Endometrial microvascular endothelial cells (primary cell): ENCODE results near the gene CD300LG. TPM values are rescaled to one million over a fixed set of nuclear protein-coding genes. Genes with fewer than 3 reads are reported as not detected.
"Not testable (repeated sequence)": the region's sequence is repeated elsewhere in the genome, so short reads cannot be mapped to it uniquely, and the experiment has no call there.

Source experiments
- in situ Hi-C: cut with HindIII; loops from 2 replicates; pipeline ENCODE4 v1.10.0; 2017; ENCODE audit warnings: low sequenced_read_pairs, low pct_unique_long_range_greater_than_20kb; ENCODE audit errors: inconsistent ontology term
- total RNA-seq: library from RNA; depleted of rRNA; stranded (reverse); fragments of >200 nt; gene quantifications from one replicate; pipeline ENCODE4 v1.2.3, GENCODE V29; 2015; ENCODE audit errors: inconsistent ontology term

The CD300LG gene
- total RNA-seq, 1 donor from 2014 or later = not detected

DNA sequence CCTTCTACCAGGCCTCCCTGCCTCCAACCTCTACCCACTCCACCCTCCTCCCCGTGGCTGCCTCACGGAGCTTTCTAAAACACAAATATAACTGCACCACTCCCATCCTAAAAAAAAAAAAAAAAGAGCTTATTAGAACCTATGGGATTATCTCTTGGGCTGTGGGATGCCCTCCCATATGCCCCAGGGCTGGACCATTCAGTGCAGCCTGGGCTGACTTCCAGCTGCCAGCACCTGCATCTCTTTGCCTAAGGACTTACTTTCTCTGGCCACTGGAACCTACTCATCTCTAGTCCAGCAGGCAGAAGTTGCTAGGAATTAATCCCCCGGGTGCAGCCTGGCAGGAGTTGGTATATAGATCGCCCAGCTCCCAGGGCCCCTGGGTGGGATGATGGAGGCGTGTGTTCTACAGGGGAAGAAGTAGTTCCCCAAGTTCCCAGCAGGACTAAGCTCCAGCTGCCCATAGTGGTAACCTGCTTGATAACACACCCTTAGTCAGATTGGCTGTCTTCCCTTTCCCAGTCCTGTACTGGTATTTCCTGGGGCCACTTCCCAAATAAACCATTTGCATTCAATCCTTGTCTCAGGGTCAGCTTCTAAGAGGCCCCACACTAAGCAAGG is 24.3 kb upstream of the CD300LG start:
- in situ Hi-C loops = no loop called here

DNA sequence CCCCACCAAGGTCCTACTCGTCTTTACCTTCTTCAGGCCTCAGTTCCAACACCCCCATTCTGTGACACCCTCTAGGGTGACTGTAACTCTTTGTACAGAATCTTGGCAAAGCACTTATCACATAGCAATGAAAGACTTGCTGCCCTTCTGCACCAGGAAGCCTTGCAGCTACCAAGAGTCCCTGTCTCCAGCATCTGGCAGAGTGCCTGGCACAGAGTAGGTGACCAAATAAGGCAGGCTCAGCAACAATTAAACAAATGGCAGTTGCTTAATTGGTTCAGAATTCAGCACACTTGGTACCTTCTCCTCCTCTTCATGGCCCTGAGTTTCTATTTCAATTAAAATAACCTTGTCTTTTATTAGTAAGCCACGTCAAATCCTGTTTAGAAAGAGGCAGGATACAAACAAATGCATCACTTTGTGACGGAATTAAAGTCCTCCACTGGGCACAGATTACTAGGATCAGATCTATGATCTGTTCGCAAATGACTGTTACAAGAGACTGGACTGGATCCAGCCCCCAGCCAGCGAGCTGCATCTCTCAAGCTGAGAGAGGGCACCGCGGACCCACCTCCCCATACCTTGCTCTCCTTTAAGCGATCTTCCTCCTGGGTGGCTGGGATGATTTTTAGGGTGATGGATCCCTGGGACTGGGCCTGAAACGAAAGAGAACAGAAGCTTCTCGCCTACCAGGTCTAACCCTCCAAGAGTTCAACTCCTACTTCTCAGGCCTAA is 23.5 kb upstream of the CD300LG start:
- in situ Hi-C loops = no loop called here

DNA sequence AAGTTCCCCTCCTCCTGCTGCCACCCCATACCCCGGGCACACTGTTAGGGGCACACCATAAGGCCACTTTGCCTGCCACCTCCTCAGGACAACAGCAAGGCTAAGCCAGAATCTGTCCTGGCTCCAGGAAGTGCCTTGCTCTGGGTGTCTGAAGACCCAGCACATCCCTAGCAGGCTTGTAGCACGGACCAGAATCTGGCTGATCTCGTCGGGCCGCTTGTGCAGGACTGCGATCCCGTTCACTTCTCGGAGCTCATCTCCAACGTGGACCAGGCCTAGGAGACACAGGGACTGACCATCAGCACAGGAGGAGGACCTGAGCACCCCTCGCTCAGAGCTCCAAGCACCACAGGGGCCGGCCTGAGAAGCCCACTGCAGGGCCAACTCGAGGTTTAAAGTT is 21.4 kb upstream of the CD300LG start:
- in situ Hi-C loops = no loop called here

DNA sequence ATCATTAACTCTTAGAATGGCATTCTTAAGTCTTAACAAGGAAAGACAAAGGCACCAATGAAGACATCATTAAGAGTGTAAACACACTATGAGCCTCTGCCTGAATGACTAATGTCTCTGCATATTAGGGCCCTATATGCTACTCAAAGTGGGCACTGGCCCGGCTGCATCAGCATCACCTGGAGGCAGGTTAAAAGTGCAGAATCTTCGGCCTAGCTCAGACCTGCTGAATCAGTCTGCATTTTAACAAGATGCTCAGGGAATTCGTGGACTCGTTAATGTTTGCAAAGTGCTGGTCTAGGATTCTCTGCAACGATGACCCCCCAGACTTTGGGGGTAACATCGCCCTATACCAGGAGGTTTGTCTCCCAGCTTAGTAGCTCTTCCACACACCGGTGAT is 20.8 kb upstream of the CD300LG start:
- in situ Hi-C loops = no loop called here

DNA sequence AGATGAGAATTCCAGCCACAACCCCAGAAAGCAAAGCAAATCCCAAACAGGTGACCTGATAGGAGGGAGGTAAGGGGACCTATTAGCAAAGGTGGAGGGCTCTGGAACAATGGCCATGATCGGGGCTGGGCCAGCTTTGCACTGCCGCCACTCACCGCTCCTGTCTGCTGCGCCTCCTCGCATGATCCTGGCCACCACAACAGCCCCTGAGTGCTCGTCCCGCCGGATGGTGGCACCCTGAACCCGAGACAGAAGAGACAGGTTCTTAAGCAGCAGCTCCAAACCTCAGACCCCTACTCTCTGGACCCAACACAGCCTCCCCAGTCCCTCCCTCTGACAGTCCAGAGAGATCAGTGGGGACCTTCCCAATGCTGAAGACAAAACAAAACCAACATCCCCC is 19.4 kb upstream of the CD300LG start:
- in situ Hi-C loops = no loop called here

DNA sequence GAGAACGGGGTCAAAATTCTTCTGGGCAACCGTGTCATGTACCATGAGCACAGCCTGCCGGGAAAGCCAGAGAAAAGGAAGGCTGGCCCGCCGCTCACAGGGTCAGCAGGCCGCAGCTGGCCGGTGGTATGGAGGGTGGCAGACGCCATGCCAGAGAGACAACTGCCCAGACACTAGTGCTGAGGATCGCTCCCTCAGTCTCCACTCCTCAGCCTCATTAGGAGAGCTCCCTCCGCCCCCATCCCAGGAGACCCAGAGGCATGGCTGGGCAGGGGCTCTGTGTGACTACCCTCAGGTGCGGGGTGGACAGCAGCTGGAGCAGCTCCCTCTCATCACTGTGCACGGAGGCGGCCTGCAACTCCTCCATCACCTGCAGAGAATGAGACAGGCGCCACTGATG is 17.2 kb upstream of the CD300LG start:
- in situ Hi-C loops = no loop called here

DNA sequence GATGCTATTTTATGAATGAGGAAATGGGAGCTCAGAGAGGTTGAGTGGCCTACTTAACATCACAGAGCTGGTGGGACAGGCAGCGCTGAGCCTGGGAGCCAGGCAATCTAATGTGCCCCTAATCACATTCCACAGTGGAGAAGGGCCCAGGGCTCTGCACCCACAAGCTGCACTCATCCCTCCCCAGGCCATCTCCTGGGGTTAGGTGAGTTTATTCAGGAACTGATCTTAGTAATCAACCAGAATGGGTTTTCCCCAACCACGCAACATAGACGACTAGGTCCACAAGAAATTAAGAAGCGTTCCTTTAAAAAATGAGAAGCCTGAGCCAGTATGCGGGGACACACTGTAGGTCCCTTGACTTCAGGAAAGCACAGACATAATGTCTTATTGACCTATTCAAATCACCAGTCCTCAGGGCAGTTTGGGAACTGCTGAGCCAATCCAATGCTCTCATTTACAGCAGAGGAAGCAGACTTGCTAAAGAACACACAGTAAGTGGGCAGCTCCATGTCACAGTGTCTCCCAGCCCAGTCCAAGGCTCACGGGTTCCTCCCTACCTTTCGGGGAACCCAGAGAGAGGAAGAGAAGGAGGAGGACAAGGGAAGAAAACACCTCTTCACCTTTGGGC is 16.4 kb upstream of the CD300LG start:
- in situ Hi-C loops = no loop called here

DNA sequence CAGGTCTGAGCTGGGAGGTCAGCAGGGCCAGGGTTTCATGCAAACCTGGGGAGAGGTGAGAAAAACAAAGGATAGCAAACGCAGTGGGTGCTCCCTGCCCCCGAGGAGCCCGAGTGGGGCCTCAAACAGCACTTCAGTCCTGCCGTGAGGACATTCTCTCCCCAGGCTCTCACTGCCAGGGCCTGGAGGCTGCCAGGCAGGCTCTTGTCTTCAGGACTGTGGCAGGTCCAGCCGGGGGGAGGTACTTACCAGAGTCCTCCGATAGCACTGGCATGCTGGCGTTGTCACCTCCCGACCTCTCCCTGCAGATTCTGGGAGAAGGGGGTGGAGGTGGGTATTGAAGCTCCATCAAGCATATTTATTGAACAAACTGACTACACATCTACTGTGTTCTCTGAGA is 15.3 kb upstream of the CD300LG start:
- in situ Hi-C loops = no loop called here

DNA sequence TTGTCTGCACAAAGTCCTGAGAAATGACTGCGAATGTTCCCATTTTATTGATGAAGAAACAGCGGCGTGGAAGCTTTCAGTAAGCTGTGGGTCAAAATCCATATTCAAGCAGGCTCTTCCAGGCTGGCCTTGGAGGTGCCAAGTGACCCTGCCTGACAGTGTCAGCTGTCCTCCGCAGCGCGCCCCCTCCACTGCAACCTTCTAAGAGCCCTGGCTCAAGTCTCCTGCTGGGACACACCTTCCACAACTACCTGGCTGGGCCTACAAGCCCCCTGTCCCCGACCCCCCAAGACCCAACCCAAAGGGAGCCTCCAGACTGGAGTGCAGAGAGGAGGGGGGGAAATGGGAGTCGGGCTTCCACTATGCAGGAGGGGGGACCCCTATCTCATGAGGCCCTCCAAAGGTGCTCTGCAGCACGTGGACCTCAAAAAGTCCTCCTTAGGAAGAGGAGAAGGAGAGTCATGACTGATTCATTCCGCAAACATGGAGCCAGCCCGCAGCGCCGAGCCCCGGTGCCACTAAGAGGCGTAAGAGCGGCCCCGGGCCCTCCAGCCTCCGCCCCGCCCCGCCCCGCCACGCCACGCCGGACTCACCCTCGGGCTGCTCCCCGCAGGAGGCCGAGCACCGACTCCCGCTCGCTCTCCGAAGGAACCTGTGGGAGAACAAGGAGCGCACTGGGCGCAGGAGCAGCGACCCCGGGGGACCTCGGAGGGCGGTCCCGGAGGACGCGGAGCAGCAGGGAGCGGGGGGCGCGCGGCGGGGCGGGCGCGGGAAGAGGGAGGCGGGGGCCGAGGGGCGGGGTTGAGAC is 14.6 kb upstream of the CD300LG start:
- in situ Hi-C loops = no loop called here

DNA sequence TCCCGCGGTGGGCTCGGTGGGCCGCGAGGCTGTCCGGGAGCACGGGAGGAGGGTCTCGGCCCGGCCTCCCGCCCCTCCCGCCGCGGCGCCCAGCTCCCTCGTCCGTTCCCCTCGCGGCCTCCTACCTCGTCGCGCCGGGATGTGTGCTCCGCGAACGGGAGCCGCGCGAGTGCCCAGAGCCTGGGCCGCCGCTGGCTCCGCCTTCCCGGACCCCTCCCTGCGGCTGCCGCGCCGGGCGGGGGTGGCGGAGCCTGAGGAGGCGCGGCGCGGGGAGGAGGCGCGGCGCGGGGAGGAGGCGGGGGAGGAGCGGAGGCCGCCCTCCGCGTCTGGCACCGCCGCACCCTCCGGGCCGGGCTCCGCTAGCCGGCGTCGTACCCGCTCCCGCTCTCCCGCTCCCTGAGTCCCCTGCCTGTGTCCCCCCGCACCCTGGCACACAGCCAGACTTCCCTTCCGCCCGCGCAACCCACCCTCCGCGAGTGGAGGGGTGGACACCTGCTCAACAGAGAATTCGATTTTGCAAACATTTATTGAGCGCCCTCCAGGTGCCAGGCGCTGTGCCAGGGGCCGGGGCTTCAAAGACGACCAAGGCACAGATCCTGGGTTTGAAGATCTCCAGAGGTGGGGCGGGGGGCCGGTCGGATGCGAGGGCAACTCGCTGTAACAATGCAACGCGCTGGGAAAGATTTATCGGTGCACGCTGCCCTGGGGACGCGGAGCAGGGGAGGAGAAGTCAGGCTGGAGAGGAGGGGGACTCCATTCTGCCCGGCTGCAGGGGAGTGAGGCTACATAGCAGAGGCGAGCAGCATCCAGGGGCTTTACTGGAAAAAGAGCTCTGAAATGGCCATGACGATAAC is 13.8 kb upstream of the CD300LG start, which contains the start of gene MPP3:
Gene MPP3 (minus strand): TSS at position 171 of the 854 bp plus-strand sequence. CDS start 1,240 bp downstream, outside the sequence.
- in situ Hi-C loops = no loop called here

DNA sequence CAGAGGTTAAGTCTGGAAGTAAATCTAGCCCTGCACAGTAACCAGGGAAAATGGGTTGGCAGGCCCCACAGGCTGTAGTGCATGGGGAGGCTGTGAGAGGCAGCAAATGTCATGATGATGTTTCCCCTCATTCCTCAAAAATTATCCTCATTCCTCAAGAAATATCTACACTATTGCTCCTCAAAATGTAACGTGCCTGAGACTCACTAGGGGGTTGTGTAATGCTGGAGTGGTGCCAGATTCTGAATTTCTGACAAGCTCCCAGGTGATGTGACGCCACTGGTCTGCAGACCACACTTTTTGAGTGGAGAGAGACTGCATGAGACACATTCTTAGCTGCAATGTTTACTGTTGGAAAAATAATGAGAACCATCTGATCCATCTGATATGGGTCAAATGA is 12.9 kb upstream of the CD300LG start:
- in situ Hi-C loops = no loop called here

DNA sequence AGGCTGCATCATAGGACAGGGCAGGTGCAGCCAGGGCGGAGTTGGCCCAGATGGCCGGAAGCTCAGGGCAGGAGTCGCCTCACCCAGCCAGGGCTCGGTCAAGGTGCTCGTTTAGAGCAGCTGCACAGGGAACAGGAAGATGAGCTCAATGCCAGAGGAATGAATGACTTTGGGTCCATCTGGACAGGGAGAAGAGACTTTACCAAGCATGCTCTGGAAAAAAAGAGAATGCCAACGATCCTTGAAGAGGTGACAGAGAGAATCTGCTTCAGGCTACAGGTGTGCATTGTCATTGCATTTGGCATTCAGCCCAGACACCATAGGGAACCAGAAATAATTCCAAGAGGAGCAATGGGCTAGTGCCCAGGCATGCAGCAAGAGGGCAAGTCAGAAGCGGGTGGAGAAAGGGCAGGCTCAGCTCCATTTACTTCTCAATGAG is 7.3 kb upstream of the CD300LG start:
- in situ Hi-C loops = no loop called here

DNA sequence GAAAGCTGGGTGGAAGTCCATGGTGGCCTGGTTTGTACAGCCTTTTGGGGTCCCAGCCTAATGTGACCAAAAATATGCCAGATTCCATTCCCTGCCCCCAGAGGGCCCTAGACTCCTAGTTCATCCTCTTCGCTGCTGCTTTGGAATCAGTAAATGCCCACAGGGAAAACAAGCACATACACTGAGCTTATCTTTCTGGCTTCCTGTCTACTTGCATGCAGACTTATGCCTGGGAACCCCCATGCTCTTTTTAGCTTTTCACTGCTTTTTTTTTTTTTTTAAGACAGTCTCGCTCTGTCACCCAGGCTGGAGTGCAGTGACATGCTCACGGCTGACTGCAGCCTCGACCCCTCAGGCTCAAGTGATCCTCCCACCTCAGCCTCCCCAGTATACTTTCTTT is 6.2 kb upstream of the CD300LG start:
- in situ Hi-C loops = no loop called here

DNA sequence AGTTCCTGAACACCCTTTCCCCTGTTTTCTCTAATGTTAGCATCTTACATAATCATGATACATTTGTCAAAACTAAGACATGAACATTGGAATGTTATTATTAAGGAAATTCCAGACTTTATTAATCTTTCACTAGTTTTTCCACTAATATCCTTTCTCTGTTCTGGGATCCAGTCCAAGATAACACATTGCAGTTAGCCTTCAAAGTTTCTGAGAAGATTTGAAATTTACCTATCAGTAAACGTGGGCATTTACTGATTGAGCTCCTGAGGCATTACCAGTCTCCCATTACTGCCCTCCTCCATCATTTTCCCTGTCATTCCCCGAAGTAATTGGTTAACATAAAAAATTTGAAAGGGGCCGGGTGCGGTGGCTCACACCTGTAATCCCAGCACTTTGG is 5.7 kb upstream of the CD300LG start:
- in situ Hi-C loops = no loop called here

DNA sequence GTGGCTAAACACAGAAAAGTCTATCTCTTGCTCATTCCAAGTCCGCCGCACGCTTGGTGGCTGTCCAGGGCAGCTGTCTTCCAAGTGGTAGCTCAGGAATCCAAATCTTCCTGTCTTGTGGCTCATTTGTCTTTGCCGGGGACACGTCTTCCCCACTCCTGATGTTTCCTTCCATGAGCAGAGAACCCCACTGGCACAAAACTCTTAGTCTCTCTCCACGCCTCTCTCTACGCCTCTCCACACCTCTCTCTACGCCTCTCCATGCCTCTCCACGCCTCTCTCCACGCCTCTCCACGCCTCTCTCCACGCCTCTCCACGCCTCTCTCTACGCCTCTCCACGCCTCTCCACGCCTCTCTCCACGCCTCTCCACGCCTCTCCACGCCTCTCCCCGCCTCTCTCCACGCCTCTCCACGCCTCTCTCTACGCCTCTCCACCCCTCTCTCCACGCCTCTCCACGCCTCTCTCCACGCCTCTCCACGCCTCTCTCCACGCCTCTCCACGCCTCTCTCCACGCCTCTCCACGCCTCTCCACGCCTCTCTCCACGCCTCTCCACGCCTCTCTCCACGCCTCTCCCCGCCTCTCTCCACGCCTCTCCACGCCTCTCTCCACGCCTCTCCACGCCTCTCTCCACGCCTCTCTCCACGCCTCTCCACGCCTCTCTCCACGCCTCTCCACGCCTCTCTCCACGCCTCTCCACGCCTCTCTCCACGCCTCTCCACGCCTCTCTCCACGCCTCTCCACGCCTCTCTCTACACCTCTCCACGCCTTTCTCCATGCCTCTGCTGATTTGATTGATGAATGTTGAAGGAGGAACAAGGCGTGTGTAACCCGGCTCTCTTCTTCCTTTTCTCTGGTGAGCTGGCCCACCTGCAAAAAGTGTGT is 4.6 kb upstream of the CD300LG start:
- in situ Hi-C loops = not testable (repeated sequence)

DNA sequence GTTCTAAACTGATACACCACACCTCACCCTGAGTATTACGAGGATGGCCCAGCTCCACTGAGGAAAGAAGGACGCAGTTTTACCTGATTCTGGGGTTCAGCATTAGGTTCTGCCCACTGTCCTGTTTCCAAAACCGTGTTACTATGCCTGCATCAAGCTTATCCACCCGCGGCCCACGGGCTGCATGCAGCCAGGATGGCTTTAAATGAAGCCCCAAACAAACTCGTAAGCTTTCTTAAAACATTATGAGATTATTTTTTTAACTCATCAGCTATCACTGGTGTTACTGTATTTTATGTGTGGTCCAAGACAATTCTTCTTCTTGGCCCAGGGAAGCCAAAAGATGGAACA is 4.0 kb upstream of the CD300LG start:
- in situ Hi-C loops = no loop called here

DNA sequence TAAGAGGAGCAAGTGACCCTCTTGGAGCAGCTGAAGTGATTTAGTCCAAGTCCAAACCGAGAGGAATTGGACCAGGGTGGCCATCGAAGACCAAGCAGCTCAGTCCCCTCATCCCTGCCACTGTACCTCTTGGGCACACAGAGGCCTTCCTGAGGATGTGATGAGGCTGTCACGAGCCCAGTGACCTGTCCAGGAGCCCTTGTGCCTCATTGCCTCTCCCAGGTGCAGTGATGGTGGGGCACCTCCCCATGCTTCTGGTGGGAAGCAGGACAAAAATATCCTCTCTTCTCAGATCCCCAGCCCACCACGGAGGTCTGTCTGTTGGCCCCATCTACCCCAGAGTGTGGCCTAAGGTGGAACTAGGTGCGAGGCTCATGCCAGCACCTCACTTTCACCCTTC is 2.7 kb upstream of the CD300LG start:
- in situ Hi-C loops = no loop called here

DNA sequence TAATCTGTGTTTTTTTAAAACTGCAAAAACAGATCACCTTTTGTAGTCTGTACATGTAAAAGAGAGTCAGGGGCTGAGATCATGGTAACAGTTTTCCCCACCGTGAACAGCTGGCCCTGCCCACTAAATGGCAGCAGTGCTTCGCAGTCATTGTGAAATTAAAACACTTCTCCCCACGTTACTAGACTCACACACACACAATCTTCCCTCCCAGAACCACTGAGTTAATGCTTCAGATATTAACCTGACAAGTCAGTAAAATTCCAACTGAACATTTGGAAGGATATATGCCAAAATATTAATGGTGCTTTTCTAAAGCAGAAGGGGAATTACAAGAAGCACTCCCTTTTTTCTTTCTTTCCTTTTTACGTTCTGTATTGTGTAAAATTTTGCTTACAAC is 1.2 kb upstream of the CD300LG start:
- in situ Hi-C loops = no loop called here
